Fibroblast of the conjunctiva (primary cell): ENCODE measurements around the gene JARID2.

ENCODE experiments used
- DNase-seq: peaks from one replicate; pipeline ENCODE4 v3.0.0-alpha.2; 2010; ENCODE audit warnings: low read depth

Gene JARID2

DNA sequence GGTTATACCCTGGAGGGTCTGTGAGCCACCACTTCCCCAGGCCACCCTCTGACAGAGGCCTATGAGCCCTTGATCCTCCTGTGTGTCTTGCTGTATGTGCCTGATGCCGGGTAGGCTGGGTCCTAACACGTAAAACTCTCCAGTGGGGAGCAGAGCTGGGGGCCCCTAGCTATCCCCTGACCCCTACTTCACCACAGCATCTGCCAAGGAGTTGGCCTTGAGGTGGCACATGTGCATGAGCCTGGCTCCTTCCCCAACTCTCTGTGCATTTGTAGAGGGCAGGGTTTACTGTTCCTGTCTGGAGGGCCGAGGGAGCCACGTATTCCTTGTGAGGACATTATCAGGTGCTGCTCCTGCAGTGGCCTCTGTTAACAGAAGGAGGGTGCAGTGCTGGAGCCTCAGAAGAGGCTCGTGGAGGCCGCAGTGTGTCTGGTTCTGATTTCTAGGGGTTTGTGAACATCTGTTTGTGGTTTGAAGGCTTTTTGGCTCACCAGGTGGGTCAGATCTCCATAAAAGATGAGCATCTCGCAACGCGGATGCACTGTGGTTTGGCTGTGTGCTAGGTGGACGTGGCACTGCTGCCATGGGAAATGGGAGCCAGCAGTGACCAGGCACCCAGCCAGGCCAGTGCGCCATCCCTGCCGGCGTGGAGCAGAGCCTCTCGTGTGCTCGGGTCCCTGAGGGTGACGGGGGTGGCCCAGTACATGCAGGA lies 264.8 kb downstream of the JARID2 start:
- no peak for DNase-seq

DNA sequence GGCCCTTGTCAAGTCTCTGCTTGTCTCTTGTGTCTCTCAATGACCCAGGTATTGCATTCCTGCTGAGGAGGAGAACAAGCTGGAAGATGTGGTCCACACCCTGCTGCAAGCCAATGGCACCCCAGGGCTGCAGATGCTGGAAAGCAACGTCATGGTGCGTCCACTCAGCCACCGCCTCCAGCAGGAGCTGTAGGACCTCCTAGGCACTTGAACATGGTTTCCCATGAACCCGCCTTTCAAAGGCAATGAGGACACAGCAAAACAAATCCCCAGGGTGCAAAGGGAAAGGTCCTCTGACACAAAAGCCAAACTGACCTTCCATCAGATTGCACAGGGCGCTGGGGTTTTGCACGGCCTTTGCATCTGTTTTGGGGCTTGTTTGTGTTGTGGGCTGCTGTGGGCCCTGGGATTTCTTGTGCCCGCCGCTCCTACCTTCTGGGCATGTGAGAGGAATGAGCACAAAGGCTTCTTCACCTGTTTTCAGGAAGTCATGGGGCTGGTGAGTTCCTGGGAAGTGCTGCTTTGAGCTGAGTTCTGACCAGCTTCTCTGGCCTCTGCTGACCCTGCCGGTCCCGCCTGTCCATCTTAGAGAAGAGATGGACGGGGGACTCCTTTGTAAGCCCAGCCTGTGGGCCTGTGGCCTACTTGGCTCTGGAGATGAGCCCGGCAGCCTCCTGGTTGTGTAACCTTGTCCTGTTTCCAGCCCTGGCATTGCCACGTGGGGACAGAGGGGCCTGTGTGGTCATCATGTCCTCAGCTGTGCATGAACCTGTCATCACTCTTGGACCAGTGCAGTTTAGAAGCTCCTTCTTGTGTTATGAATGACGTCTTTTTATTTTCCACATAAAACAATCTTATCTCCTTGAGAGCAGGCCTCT lies 265.6 kb downstream of the JARID2 start:
- no peak for DNase-seq

DNA sequence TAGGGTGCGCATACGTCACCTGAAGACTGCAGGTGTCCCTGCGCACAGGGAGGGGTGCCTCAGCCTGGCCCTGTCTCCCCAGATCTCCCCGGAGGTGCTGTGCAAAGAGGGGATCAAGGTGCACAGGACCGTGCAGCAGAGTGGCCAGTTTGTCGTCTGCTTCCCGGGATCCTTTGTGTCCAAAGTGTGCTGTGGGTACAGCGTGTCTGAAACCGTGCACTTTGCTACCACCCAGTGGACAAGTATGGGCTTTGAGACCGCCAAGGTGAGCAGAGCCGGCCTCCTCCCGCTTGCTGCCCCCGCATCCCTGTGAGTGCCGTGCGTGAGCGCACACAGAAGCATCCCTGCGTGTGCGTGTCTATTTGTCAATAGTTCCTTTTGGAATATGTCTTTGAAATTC lies 266.3 kb downstream of the JARID2 start:
- DNase-seq: no peak

DNA sequence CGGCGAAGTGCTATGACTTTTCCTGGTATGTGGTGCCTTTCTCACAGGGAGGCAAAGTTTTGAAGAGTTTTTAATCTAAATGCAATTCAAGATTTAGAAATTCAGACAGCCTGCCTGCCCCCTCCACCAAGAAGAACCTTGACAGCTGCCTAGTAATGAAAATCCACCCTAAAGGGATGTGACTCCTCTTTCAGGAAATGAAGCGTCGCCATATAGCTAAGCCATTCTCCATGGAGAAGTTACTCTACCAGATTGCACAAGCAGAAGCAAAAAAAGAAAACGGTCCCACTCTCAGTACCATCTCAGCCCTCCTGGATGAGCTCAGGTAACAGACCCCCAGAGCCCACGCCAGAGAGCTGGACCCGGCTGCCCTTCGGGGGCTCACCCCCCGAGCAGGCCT lies 266.9 kb downstream of the JARID2 start:
- DNase-seq: no peak

DNA sequence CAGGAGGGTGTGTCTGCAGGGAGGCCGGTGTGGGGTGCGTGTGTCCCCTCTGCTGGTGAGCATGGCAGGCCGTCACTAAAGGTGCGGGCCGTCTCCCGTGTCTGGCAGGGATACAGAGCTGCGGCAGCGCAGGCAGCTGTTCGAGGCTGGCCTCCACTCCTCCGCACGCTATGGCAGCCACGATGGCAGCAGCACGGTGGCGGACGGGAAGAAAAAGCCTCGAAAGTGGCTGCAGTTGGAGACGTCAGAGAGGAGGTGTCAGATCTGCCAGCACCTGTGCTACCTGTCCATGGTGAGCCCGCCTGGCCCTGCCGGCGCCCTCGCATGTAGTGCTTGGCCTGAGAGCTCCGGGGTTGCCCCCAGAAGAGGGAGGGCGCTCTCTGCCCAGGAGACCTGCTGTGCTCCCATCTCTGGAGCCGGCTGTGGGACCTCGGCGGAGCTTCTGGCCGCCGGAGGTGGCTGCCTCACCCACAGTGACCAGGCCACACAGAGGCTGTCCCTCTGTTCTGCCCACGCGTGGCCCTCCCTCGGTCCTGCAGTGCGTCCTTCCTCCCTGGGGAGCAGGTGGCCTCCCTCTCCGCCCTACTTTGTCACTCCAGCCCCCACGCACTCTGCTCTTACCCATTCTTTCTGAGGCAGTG lies 267.4 kb downstream of the JARID2 start:
- no peak for DNase-seq

DNA sequence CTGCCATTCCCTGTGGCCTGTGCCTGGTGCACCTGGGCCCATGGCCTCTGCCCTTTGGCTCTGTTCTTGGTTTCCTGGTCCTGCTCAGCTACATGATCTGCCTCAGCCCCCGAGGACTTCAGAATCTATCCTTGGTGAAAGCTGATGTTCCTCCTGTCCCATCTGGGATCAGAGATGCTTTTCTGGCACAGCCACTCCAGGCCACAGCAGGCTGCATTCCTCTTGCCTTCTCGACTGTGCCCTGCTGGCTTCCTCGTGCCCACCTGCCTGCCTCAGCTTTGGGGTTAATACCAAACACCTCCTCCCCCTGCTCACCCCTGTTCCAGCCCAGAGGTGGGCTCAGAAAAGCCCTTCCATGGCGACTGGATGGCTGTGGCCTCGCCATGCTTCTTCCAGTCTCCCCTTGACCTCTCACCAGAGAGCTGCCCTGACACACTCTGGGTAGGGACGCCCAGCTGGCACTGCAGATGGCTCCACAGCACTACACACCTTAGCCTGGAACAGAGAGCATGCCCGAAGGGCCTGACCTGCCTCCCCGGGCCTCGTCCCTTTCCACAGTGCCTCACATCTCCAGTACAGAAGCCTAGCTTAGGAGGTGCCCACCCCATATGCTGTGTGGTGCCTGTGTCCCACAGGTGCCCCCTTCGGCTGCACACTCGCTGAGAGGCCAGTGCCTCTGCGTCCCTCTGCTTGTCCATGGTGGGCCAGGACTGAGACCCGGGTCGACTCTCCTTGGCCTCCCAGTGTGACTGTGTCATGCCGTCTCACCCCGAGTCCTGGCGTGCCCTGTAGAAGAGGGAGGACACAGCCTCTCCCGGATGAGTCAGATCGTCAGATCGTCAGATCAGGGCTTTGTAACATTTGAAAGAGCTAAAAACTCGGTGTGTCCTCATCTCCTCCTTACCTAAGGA lies 268.2 kb downstream of the JARID2 start:
- DNase-seq: no peak

DNA sequence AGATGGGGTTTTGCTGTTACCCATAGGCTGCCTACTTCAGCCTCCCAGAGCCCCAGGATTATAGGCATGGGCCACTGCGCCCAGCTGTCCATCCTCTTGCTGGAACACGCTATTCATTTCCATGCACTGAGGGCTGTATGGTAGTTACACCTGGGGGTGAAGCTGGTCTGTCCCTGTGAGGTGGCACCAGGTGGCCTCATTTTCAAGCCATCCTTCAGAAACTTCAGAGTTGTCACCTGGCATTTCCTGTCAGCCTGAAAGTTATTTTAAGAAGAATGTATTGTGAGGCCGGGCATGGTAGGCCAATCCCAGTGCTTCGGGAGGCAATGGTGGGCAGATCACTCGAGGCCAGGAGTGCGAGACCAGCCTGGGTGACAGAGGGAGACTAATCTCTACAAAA lies 269.4 kb downstream of the JARID2 start:
- DNase-seq: no peak

DNA sequence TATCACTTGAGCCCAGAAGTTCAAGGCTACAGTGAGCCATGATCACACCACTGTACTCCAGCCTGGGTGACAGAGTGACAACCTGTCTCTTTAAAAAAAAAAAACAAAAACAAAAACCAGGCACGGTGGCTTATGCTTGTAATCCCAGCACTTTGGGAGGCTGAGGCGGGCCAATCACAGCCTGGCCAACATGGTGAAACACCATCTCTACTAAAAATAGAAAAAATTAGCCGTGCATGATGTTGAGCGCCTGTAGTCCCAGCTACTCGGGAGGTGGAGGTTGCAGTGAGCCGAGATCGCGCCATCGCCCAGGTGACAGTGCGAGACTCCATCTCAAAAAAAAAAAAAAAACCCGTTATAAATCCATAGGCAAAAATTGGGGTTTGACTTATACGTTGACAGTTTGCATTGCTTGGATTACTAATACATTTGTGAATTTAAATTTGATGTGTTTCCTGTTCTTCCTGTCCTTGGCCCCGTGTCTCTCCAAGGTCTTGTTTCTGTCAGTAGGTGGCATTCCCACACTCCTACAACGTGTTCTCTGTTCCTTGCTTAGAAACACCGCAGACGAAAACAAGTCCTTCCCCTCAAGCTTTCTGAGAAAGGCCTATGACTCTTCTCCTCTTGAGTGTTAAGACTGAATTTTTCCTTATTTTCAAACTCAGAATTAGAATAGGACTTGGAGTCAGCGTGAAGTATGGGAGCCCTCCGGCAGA lies 269.9 kb downstream of the JARID2 start:
- DNase-seq: no peak

DNA sequence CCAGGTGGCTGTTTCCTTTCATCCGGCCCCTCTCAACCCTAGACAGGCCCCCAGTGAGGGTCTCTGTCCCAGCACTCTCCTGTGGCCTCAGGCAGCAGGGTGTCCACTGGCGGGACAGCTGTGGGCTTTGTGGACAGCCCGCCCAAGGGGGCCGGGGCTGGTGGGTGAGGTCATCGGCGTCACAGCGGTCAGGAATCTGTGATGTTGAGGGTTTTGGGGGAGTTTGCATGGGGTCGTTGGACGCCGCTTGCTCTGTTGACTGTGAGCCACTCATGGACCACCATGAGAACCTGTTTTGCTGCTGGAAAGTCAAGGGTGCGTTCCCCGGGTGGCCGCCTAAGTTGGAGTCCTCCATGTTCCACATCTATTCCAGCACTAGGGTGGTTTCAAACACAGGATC lies 270.5 kb downstream of the JARID2 start:
- DNase-seq: no peak

DNA sequence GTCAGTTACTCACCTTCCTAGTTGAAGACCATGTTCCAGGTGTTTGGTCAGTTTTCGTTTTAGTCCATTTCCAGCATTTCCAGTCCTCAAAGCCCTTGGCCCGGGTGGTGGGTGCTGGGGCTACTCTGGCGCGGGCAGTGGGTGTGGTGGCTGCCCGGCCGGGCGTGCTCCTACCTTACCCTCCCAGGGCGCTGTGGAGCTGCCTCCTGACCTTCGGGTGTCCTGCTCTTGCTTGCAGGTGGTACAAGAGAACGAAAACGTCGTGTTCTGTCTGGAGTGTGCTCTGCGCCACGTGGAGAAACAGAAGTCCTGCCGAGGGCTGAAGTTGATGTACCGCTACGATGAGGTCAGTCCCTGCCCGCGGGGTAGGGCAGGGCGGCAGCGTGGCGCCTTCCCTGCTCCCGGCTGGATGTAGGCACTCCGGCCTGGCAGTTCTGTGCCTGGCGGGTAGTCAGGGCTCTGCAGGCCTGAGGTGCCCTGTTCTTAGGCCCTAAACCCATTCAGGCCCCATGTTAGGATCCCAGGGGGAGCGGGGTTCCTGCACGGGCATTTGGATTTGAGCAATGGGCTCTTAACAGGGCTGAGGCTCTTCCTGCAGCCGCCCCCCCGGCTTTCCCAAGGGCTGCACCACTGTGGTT lies 271.2 kb downstream of the JARID2 start:
- no peak for DNase-seq

DNA sequence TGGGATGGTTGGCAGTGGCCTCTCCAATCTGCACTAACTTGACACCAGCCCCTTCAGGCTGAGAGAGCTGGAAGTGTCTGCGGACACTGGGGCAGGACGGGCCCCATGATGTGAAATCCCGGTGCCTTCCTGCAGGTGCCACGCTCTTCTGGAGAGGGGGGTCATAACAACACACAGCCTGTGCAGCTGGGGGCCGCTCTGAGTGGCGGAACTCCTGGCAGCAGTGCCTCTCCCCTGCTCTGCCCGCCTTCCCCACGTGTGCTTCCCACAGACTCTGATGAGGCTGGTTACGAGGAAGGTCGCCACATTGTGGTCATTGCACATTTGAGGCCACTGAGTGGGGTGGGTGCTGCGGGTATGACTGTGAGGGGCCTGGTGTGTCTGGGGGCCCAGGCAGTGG lies 271.7 kb downstream of the JARID2 start:
- DNase-seq: no peak

DNA sequence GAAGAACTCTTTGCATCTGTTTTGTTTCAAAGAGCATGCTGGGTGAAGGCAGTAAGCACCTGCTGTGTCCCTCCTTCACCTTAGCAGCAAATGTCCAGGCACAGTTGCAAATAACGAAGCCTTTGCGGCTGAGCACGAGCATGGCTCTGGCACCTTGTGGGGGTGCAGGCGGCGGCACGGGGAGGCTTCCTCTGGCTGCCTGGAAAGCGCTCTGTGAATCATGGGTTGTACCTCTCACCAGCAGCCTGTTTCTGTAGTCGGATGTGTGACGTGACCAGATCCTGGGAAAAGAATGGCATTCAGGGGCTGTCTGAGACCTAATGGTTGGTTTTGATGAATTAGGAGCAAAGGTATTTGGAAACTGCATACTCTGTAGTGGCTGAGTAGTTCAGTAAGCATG lies 272.2 kb downstream of the JARID2 start:
- DNase-seq: no peak

DNA sequence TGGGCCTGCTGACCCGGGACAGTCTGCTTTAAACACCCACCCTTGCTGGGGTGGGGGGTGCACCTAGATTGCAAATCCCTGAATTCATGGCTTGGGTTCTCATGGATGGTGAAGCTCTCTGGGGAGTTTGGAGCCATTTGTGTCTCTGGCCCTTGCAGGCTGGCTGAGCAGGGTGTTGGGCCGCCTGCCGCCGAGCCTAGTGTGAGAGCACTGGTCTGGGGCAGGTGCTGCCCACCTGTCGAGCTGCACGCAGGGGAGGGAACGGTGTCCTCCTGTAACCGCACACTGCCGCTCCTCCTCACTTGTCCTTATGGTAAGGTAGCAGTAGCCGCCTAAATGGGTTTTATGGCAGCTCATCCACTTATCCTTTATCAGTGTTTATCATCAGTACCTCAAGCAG lies 273.0 kb downstream of the JARID2 start:
- no peak for DNase-seq

DNA sequence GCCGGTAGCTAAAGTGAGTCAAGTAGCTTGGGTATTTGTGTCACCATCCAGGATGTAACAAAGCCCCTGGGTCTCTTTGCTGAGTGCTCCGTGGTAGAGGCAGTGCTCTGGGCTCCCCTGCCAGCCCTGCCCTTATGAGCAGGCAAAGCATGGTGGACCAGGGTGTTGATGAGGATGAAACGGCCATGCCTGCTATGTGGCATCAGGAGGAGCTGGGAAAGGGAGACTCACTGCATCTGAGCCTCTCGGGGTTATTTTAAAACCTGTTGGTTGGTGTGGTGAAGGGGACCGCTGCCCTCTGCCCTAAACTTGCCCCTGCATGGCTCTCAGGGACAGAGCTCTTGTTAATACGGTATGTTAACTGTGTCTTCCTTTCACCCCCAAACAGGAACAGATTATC lies 273.8 kb downstream of the JARID2 start:
- no peak for DNase-seq

DNA sequence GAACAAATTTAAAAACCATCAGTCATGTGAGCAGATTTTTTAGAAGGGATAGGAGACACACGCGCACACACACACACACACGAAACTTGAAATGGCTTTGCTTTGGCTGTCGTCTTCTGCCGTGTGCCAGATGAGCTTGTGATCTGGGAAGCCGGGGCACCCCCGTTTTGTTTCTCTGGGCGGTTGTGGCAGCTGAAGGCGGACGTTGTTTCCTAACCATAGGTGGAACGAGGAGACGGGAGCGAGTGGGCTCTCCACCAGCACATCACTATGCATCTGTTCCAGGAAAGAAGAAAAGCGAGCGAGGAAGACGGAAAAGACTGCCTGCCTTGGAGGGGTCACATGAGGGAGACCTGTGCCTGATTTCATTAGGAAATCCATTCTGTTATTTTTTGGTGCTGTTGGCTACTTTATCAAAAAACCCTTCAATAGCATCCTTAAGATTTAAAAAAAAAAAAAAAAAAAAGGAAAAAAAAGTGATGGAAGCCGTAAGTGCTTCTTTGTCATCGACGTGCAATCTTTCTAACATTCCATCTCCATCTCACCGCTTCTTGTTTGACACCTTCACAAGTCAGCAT lies 274.8 kb downstream of the JARID2 start:
- no peak for DNase-seq

DNA sequence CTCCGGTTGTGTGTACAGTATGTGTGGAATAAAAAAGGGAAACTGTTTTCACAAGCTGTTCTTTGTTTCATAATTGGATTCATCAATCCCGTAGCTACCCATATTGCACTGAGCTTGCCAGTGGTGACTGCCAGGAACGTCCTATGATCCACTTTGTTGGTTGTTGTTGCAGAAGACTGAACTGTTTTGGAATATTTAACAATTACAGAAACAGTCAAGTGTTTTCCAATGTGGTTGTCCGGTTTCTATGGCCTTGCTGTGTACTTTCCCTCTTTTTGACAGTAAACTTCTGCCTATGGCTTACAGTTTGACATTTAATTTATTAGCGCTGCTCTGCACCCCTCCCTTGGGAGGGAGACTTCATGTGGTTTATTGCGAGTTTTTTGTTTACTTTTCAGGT lies 275.7 kb downstream of the JARID2 start:
- DNase-seq: no peak

DNA sequence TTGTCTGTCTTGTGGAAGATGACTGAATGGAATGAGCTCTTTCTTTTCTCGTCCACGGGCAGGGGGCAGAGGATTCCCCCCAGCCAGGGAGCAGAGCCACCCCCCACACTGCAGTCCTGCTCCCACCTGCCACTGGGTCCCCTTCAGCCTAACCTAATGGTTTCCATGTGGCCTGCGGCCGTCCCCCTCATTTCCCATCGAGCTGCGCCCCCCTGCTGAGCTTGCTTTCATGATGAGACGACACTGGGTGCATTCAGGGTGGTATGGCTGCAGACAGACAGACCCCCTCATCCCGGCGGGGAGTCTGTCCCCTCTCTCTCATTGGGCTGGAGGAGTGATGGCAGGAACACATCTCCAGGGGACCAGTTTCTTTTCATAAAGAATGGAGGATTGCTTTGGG lies 276.2 kb downstream of the JARID2 start:
- no peak for DNase-seq

DNA sequence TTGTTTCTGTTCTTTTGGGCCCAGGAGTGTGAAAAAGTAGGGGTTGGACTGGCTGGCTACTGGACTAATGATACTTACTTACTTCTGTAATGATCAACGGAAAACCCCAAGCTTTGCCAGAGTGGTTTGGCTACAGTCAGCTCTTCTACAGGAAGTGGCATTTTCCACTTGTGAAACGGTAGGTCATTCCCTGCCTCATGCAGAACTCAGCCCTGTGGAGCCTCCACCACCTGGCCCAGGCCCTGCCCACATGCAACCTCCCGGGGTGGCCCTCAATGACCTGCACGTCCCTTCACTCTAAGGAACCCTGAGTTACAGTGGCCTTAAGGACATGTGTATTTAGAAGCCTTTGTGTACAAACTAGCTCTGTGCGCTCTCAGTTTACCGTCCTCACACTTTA lies 276.6 kb downstream of the JARID2 start:
- no peak for DNase-seq

DNA sequence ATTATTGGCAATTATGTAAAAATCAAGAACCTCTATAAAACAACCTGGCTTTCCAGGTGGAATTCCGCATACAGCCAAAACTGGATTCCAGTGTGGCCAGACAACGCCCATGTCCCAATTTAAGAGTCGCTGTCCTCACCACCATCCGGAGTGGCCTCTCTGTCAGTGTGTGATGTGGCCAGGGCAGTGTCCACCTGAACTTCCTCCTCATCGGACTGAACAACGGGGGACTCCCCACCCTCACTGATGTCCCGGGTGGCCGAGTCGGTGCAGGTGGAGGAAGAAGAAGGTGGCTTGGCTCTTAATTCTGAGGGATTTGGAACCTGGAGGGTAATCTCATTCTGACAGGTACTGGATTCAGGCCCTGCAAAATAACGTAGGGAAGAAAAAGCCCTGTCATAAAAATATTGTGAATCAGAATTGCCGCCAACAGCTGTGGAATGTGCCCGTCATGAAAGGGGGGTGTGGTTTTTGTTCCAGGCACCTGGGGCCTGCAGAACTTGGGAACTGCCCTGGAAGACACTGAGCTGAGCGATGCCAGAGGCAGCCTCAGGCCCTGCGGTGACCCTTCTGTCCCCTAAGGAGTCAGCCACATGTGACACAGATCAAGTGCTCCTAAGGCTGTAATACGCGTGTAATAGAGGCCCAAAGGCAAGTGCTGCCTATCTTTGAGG lies 277.1 kb downstream of the JARID2 start:
- DNase-seq: no peak
